ENCODE measurements around the gene IL26.
A peak's percentile ranks its signal among the peaks of the same experiment; 100 is the strongest.

The IL26 gene

GRCh38 chr12:68245180-68246021 lies 19.8 kb upstream of the IL26 start:
- peak overlapping the region; percentile 26 for H3K4me3 ChIP-seq (ENCODE audit: low read depth, low read length)
- no peak for DNase-seq (ENCODE audit: low read depth, low spot score)
- TF ChIP-seq, protein P1, sequence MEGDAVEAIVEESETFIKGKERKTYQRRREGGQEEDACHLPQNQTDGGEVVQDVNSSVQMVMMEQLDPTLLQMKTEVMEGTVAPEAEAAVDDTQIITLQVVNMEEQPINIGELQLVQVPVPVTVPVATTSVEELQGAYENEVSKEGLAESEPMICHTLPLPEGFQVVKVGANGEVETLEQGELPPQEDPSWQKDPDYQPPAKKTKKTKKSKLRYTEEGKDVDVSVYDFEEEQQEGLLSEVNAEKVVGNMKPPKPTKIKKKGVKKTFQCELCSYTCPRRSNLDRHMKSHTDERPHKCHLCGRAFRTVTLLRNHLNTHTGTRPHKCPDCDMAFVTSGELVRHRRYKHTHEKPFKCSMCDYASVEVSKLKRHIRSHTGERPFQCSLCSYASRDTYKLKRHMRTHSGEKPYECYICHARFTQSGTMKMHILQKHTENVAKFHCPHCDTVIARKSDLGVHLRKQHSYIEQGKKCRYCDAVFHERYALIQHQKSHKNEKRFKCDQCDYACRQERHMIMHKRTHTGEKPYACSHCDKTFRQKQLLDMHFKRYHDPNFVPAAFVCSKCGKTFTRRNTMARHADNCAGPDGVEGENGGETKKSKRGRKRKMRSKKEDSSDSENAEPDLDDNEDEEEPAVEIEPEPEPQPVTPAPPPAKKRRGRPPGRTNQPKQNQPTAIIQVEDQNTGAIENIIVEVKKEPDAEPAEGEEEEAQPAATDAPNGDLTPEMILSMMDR (IDR thresholded peaks at IDR 0.05; ENCODE audit: insufficient read depth, low read length, missing control alignments), result no peak
- POLR2A ChIA-PET, result interaction anchor here (0.7 kb wide), 1 partner anchor 14 kb away, joined by 4 read pairs; no protein-coding TSS in a partner anchor
- CTCF ChIA-PET, result interaction anchor here (1.3 to 1.8 kb wide), 2 partner anchors 9 to 72 kb away, joined by 4 to 7 read pairs; no protein-coding TSS in a partner anchor

DNA sequence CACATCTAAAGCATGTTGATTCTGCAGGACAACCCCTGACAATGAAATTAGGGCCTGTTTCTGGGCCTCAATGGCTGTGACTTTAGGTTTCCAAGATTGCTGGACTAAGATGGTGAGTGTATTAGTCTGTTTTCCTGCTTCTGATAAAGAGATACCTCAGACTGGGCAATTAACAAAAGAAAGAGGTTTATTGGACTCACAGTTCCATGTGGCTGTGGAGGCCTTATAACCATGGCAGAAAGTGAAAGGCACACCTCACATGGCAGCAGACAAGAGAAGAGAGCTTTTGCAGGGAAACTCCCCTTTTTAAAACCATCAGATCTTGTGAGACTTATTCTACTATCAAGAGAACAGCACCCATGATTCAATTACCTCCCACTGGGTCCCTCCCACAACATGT lies 17.2 kb upstream of the IL26 start:
- no peak for DNase-seq (ENCODE audit: low read depth, low spot score)
- H3K4me3 ChIP-seq (ENCODE audit: low read depth, low read length), result no peak overlapping the region
- TF ChIP-seq, protein P1 (IDR thresholded peaks at IDR 0.05; ENCODE audit: insufficient read depth, low read length, missing control alignments), result no peak
- CTCF ChIA-PET, result interaction anchor here (2.9 kb wide), 1 partner anchor 74 kb away, joined by 14 read pairs; no protein-coding TSS in a partner anchor
- POLR2A ChIA-PET, result no interaction called here

DNA sequence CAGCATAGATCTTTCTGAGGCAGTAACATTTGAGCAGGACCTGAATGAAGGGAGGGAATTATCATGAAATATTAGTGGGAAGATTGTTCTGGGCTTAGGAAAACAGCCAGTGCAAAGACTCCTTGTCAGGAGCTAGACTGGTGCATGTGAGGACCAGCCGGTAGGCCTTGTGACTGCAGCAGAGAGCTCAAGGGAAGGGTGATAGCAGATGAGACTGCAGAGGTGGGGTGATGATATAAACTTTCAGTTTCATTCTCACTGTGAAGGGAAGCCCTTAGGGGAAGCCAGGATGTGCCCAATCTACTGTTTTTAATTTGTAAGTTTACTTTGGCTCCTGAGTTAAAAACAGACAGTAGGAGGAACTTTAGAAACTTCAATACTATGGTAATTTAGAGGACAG lies 15.4 kb upstream of the IL26 start:
- no peak for DNase-seq (ENCODE audit: low read depth, low spot score)
- ChIA-PET POLR2A (no interaction called here), CTCF (interaction anchor here (0.8 to 6.9 kb wide), 5 partner anchors 9 to 76 kb away, joined by 3 to 55 read pairs (median 3); partner anchors contain the start of gene IL26)
- H3K4me3 ChIP-seq (ENCODE audit: low read depth, low read length), result no peak overlapping the region
- TF ChIP-seq, protein P1 (IDR thresholded peaks at IDR 0.05; ENCODE audit: insufficient read depth, low read length, missing control alignments), result no peak

- TF ChIP-seq, protein P1 (IDR thresholded peaks at IDR 0.05; ENCODE audit: insufficient read depth, low read length, missing control alignments), result no peak
- ChIA-PET POLR2A (no interaction called here), CTCF (interaction anchor here (2.9 to 6.9 kb wide), 2 partner anchors 16 to 77 kb away, joined by 14 to 55 read pairs; partner anchors contain the start of gene IL26)
- no peak overlapping the region for H3K4me3 ChIP-seq (ENCODE audit: low read depth, low read length)
- DNase-seq (ENCODE audit: low read depth, low spot score), result peak; percentile 68
Observed at GRCh38 chr12:68240079-68240478, 14.5 kb upstream of the IL26 start.

DNA sequence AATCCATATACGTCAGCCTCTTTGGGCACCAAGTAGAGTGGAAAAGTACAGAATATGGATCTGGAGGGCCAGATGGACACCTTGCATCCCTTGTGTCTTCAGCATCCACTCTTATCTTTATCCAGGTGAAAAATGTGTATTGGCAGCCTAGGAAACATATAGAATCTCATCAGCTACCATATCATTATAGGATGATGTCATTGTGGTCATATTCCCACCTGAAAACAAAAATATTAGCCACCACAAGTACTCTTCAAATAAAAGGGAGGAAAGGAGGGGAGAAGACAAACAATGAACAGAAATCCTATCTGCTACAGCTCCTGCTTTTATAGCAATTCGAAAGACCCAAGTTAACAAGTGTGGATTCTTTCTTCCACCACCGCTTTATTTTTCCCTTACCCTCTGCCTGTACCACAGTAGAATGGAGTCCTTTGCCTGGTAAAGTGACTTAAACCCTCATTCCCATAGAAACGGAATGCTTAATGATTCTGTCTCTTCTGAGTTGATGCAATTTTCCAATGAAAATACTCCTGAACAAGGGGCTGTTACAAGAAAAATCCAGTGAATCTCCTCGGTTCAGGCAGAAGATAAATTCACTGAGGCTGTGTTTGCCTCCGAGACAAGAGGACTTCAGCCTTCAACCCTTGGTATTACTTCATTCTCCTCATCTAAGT lies 13.8 kb upstream of the IL26 start:
- H3K4me3 ChIP-seq (ENCODE audit: low read depth, low read length), result no peak overlapping the region
- TF ChIP-seq, protein P1 (IDR thresholded peaks at IDR 0.05; ENCODE audit: insufficient read depth, low read length, missing control alignments), result no peak
- no peak for DNase-seq (ENCODE audit: low read depth, low spot score)
- POLR2A ChIA-PET, result no interaction called here
- CTCF ChIA-PET, result interaction anchor here (1.2 to 6.9 kb wide), 3 partner anchors 16 to 80 kb away, joined by 5 to 55 read pairs (median 11); partner anchors contain the start of gene IL26

- CTCF ChIA-PET, result interaction anchor here (0.6 to 6.9 kb wide), 8 partner anchors 11 to 94 kb away, joined by 3 to 55 read pairs (median 5); partner anchors contain the start of genes IL26 and MDM1
Observed at GRCh38 chr12:68237619-68238018, 12.0 kb upstream of the IL26 start.

More at GRCh38 chr12:68237619-68238018, 12.0 kb upstream of the IL26 start:
- POLR2A ChIA-PET, result no interaction called here
- no peak overlapping the region for H3K4me3 ChIP-seq (ENCODE audit: low read depth, low read length)
- no peak for DNase-seq (ENCODE audit: low read depth, low spot score)
- TF ChIP-seq, protein P1 (IDR thresholded peaks at IDR 0.05; ENCODE audit: insufficient read depth, low read length, missing control alignments), result no peak
